ENCODE measurements around the gene DGKA. TPM values are rescaled to one million over a fixed set of nuclear protein-coding genes. Genes with fewer than 3 reads are reported as not detected.

DGKA gene
- total RNA-seq, result 16.5 and 23.8 TPM in 2 replicates

DNA sequence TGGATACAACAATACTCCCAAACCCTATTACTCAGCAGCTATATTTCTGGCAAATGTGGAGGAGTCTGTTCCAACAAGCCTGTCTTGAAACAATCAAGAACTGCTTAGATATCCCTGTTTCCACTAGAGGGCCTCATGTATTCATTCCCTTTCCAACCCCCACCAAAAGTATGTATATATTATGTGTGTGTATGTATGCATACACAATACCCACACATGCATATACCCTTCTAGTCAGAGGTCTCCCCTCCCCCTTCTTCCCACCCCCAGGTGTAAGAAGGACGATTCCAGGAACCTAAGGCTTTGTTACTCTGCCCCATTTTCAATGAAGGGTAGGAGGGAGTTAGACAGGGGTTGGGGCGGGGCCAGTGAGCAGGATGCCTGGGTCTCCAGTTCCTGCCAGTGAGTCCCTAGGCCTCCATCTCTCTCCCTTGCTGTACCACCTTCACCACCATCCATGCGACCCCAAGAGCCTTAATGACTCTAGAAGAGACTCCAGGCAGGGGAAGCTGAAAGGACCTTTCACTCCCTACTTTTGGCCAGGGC is at the start of gene DGKA:
TSS of gene DGKA (plus strand) at position 392 of the 546 bp plus-strand sequence. CDS start 5,342 bp downstream, outside the sequence.

GRCh38 chr12:55927588-55928502 is 3.1 kb upstream of the DGKA start, which contains the start of gene PYM1:
Gene PYM1, minus strand, starts transcription at chr12:55927894. Its CDS starts 133 bp downstream, at chr12:55927761.

GRCh38 chr12:55965941-55966407 is 35.0 kb downstream of the DGKA start, which contains the start of gene PMEL:
Gene PMEL, minus strand, starts transcription at chr12:55966042. Its CDS starts 31 bp downstream, at chr12:55966011.

GRCh38 chr12:55966408-55967281 is 35.7 kb downstream of the DGKA start, which contains the start of gene CDK2:
Gene CDK2, plus strand, starts transcription at chr12:55966830. Its CDS starts 179 bp downstream, at chr12:55967009.

DNA sequence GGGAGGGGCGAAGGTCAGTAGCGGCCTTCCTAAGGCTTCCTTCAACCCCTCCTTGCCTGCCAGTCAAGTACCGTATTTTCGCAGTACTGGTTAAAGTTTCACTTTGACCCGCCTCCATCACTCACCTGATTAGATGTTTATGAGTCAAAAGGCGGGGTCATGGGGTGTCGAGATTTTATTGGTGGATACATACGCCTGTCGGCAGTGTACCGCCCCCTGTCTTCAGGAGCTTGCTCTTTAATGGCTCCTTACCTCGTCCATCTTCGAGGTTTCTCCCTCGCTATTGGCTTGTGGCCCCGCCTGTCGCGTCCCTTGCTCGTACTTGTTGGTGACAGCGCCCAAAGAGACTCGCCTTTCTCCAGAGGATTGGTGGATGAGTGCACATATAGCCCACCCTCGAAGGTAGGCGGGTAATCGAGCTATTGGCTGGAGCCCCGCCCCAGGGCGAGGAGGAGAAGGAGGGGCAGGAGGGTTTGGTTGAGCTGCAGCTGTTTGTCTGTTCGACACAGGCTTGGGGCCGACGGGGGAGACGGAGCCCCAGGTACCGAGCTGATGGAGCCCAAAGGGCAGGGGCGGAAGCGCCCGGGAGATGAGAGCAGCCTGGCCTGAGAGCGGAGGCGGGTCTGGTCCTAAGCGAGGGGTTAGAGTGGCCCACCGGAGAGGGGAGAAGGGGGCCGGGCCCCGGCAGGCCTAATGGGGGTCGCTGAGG is 42.8 kb downstream of the DGKA start, which contains the start of gene RAB5B:
TSS of gene RAB5B (plus strand) at position 480 of the 709 bp plus-strand sequence. CDS start 12,883 bp downstream, outside the sequence.

DNA sequence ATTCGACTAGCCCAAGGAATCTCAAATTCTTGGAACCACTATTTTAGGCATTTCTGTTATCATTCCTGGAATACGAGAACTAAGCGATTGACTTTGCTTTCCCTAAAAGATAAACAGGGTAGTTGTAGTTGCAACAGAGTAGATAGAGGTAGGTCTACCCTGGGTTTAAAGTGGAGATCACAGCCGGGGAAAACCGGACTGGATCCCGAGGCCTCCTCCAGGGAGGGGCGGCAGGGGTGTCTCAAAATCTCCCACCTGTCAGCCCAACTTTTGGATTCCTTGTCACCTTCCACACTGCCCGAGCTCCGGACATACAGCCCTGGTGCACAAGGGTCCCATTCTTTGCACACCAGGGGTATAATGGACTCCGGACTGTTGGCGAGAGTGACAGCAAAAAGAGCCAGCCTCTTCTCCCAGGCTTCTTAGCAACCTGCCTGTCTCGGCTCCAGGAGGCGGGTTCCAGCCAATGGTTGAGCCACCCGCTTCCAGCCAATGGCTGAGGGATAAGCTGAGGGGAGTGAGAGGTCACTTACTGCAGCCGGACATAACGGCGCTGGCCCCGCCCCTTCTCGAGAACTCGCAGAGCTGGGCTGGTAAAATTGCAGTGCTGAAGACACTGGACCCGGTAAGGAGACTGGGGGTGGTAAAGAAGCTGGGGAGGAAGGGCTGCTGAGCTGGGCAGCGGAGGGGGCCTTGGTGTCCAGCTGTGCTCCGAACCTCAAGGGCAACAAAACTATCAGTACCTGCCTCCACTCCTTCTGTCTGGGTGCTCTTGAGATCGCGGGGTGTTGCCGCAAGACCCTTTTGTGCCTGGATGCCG is 66.0 kb downstream of the DGKA start, which contains the start of gene SUOX:
TSS of gene SUOX (plus strand) at position 562 of the 820 bp plus-strand sequence. CDS start 4,946 bp downstream, outside the sequence.

Other genes with a start within 250 kb of the DGKA start
- gene ITGA7, start 223.3 kb upstream of the DGKA start, total RNA-seq, result 0.22 TPM in 1 of 2 replicates, not detected in the other
- 54.9 and 58.2 TPM in 2 replicates for gene BLOC1S1, start 215.1 kb upstream of the DGKA start, total RNA-seq
- 0.65 and 0.95 TPM in 2 replicates for gene RDH5, start 210.8 kb upstream of the DGKA start, total RNA-seq
- gene CD63, start 202.2 kb upstream of the DGKA start, total RNA-seq, result 1,376 and 1,784 TPM in 2 replicates
- 1.4 and 1.5 TPM in 2 replicates for gene GDF11, start 188.0 kb upstream of the DGKA start, total RNA-seq
- gene SARNP, start 113.4 kb upstream of the DGKA start, total RNA-seq, result 72.7 and 116 TPM in 2 replicates
- gene ORMDL2, start 113.1 kb upstream of the DGKA start, total RNA-seq, result 21.7 and 28.8 TPM in 2 replicates
- 49.2 and 50.7 TPM in 2 replicates for gene DNAJC14, start 101.6 kb upstream of the DGKA start, total RNA-seq
- gene MMP19, start 88.2 kb upstream of the DGKA start, total RNA-seq, result 0.09 and 0.43 TPM in 2 replicates
- gene PYM1, start 3.3 kb upstream of the DGKA start, total RNA-seq, result 26.8 and 30.8 TPM in 2 replicates
- gene PMEL, start 34.9 kb downstream of the DGKA start, total RNA-seq, result 0.60 and 0.76 TPM in 2 replicates
- gene CDK2, start 35.7 kb downstream of the DGKA start, total RNA-seq, result 13.7 and 17.3 TPM in 2 replicates
- 42.5 and 47.5 TPM in 2 replicates for gene RAB5B, start 42.9 kb downstream of the DGKA start, total RNA-seq
- gene SUOX, start 66.1 kb downstream of the DGKA start, total RNA-seq, result 9.2 and 9.4 TPM in 2 replicates
- gene IKZF4, start 89.9 kb downstream of the DGKA start, total RNA-seq, result 0.22 and 0.43 TPM in 2 replicates
- 108 and 138 TPM in 2 replicates for gene RPS26, start 110.8 kb downstream of the DGKA start, total RNA-seq
- 0.17 and 0.33 TPM in 2 replicates for gene ERBB3, start 149.0 kb downstream of the DGKA start, total RNA-seq
- 89.3 and 132 TPM in 2 replicates for gene PA2G4, start 173.4 kb downstream of the DGKA start, total RNA-seq
- 2,570 and 2,853 TPM in 2 replicates for gene RPL41, start 185.5 kb downstream of the DGKA start, total RNA-seq
- 5.1 and 6.6 TPM in 2 replicates for gene ZC3H10, start 187.1 kb downstream of the DGKA start, total RNA-seq
- gene ESYT1, start 197.1 kb downstream of the DGKA start, total RNA-seq, result 275 and 388 TPM in 2 replicates
- gene MYL6B, start 221.4 kb downstream of the DGKA start, total RNA-seq, result 70.9 and 81.7 TPM in 2 replicates
- gene MYL6, start 227.2 kb downstream of the DGKA start, total RNA-seq, result 2,087 and 3,488 TPM in 2 replicates